GM18520 (cell line): ENCODE measurements around the gene SSTR4.

Source experiments
- ATAC-seq: cut with Tn5 transposase; IDR thresholded peaks from one replicate; pipeline ENCODE4 v1.9.1; 2021; ENCODE audit not compliant: unreplicated experiment

Gene SSTR4

GRCh38 chr20:23063168-23063567 lies 28.1 kb downstream of the SSTR4 start:
- no peak for ATAC-seq

- ATAC-seq: no peak
Observed at GRCh38 chr20:23063581-23063980, 28.5 kb downstream of the SSTR4 start.

GRCh38 chr20:23065266-23066201 lies 30.4 kb downstream of the SSTR4 start:
- no peak for ATAC-seq

GRCh38 chr20:23066772-23067171 lies 31.7 kb downstream of the SSTR4 start:
- ATAC-seq: no peak

- no peak for ATAC-seq
Observed at GRCh38 chr20:23068283-23068682, 33.2 kb downstream of the SSTR4 start.

- ATAC-seq: no peak
Observed at GRCh38 chr20:23069108-23069507, 34.0 kb downstream of the SSTR4 start.

GRCh38 chr20:23071398-23071797 lies 36.3 kb downstream of the SSTR4 start:
- no peak for ATAC-seq

GRCh38 chr20:23071996-23072395 lies 36.9 kb downstream of the SSTR4 start:
- ATAC-seq: no peak

- ATAC-seq: no peak
Observed at GRCh38 chr20:23072892-23073586, 37.9 kb downstream of the SSTR4 start.

GRCh38 chr20:23074052-23074451 lies 38.9 kb downstream of the SSTR4 start:
- ATAC-seq: no peak

GRCh38 chr20:23077277-23077676 lies 42.2 kb downstream of the SSTR4 start:
- no peak for ATAC-seq

GRCh38 chr20:23078351-23079015 lies 43.4 kb downstream of the SSTR4 start:
- no peak for ATAC-seq

GRCh38 chr20:23079016-23079351 lies 43.9 kb downstream of the SSTR4 start:
- no peak for ATAC-seq

GRCh38 chr20:23079926-23080325 lies 44.8 kb downstream of the SSTR4 start:
- no peak for ATAC-seq

GRCh38 chr20:23080521-23080920 lies 45.4 kb downstream of the SSTR4 start:
- ATAC-seq: no peak

- no peak for ATAC-seq
Observed at GRCh38 chr20:23081263-23081819, 46.2 kb downstream of the SSTR4 start.

GRCh38 chr20:23082846-23083552 lies 47.9 kb downstream of the SSTR4 start:
- no peak for ATAC-seq

- no peak for ATAC-seq
Observed at GRCh38 chr20:23083553-23084220, 48.6 kb downstream of the SSTR4 start.

GRCh38 chr20:23084282-23084844 lies 49.3 kb downstream of the SSTR4 start:
- no peak for ATAC-seq

GRCh38 chr20:23084845-23085365 lies 49.8 kb downstream of the SSTR4 start:
- no peak for ATAC-seq
